GM18951 (cell line): ENCODE results near the gene DDO.

ENCODE experiments used
- POLR2A ChIP-seq: IDR thresholded peaks from 4 replicates; pipeline ENCODE4 v1.6.1; 2011; ENCODE audit warnings: mild to moderate bottlenecking; ENCODE audit not compliant: insufficient read length, insufficient read depth; ENCODE audit errors: extremely low read depth
- in situ Hi-C: fragments of 300-500 bp; cut with MboI; formaldehyde crosslinking; loops from one replicate; pipeline ENCODE4 v1.12.0; 2022; ENCODE audit warnings: low sequenced_read_pairs, mixed read lengths, inconsistent platforms; ENCODE audit not compliant: unreplicated experiment

DDO gene

GRCh38 chr6:110432285-110432900, 17.0 kb upstream of the DDO start:
- in situ Hi-C loops: no loop called here

GRCh38 chr6:110430741-110431140, 15.4 kb upstream of the DDO start:
- TF ChIP-seq POLR2A: no peak
- in situ Hi-C loops: no loop called here

More at GRCh38 chr6:110432285-110432900, 17.0 kb upstream of the DDO start:
- no peak for TF ChIP-seq POLR2A

GRCh38 chr6:110430236-110430635, 14.9 kb upstream of the DDO start:
- in situ Hi-C loops: no loop called here
- no peak for TF ChIP-seq POLR2A

- TF ChIP-seq POLR2A: no peak
- in situ Hi-C loops: no loop called here
Observed at GRCh38 chr6:110428153-110428552, 12.8 kb upstream of the DDO start.

DNA sequence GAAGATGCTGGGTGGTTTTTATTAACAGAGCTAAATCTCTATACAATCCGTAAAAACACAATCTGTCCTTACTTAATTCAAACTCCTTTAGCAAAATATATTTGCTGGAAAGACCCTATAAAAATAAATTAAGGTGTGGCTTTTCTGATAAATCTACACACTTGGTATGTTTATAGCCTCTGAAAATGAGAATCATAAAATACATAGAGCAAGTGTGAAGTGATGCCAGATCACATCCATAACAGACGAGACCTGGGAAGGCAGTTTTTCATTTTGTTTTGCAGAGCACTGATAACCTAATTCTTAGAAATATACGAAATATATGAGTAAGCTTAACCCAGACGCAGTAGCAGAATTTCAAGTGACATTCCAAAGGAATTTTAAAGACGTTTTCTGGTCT, 10.4 kb upstream of the DDO start:
- in situ Hi-C loops: no loop called here
- no peak for TF ChIP-seq POLR2A

DNA sequence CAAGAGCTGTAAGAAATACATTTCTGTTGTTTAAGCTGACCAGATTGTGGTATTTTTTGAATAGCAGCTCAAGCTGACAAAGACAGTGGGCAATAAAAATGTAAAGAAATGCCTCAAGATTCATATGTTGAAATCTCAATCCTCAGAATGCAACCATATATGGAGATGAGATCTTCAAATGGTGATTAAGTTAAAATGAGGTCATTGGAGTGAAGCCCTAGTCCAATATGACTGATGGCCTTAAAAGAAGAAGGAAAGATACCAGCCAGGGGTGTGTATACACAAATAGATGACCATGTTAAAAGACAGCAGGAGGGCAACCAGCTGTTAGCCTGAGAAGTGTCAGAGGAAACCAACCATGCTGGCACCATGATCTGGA, 7.1 kb upstream of the DDO start:
- in situ Hi-C loops: no loop called here
- no peak for TF ChIP-seq POLR2A

- no peak for TF ChIP-seq POLR2A
- in situ Hi-C loops: no loop called here
Observed at GRCh38 chr6:110421749-110422443, 6.5 kb upstream of the DDO start.

GRCh38 chr6:110419028-110419739, 3.8 kb upstream of the DDO start:
- TF ChIP-seq POLR2A: no peak
- in situ Hi-C loops: no loop called here

GRCh38 chr6:110418594-110418993, 3.2 kb upstream of the DDO start:
- in situ Hi-C loops: no loop called here
- no peak for TF ChIP-seq POLR2A

- no peak for TF ChIP-seq POLR2A
- in situ Hi-C loops: no loop called here
Observed at GRCh38 chr6:110414669-110415068, 706 bp downstream of the DDO start.

DNA sequence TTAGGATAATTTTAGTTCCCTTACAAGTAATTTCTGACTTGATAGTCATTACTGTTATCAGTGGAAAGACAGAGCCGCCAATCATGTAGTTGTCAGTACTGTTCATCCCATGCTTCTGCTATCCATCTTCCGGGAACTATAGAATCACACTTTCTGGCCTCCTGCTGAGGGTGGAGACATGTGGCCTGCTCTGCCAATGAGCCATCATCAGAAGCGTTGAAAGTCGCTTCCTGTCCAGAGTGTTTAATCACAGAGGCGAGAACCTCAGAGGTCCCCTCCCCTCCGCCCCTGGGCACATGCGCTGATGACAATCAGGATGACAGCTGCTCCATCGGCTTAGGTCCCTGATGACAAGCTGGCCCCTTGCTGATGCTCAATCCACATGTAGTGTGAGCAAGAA, 3.0 kb downstream of the DDO start:
- no peak for TF ChIP-seq POLR2A
- in situ Hi-C loops: no loop called here

GRCh38 chr6:110410511-110410910, 4.9 kb downstream of the DDO start:
- TF ChIP-seq POLR2A: no peak
- in situ Hi-C loops: no loop called here

DNA sequence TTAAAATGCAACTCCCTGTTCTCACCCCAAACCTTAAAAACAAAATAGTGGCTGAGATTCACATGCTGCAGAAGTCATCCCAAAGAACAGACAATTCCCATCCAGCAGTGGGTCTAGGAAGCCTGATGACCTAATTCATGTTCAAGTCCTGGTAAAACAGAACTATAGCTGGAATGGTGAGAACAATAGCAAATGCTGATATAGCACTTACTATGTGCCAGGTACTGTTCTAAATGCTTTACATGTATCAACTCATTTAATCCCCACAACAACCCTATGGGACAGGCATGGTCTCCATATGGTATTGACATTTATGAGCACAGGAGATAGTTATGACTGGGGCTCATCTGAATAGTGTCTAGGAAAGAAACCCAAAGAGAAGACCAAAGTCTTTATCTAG, 5.6 kb downstream of the DDO start:
- TF ChIP-seq POLR2A: no peak
- in situ Hi-C loops: no loop called here

GRCh38 chr6:110408901-110409300, 6.5 kb downstream of the DDO start:
- in situ Hi-C loops: no loop called here

More at GRCh38 chr6:110408901-110409300, 6.5 kb downstream of the DDO start:
- TF ChIP-seq POLR2A: no peak
